ENCODE results near the gene RETSAT.

DNA sequence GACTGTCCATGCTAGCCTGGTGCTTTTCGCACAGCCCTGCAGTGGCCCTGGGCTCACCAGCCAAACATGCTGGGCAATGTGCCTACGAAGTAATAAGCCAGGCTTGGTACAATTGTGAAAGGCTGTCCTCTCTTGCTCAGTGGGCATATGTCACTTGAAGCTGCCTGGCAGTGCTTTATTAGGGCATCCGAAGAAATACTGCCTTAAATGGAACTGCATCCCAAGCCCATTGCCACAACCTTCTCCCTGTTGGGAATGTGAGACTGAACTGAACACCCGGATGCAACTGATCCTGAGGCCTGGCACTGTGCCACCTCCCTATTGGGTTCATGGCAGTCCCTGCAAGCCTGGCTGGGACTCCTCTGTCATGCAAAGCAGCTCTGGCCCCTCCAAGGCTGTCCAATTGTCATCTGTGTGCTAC lies 39.9 kb upstream of the RETSAT start:
- TF ChIP-seq CTCF (IDR thresholded peaks at IDR 0.05): no peak
- no peak for TF ChIP-seq POLR2A (IDR thresholded peaks at IDR 0.05)
- TF ChIP-seq POLR2AphosphoS5 (IDR thresholded peaks at IDR 0.05; ENCODE audit: insufficient read depth in 1 of 2, low read depth in 1 of 2): no peak
